GM18519 (cell line): ENCODE data around the gene DUSP22.

Experiments used
- ATAC-seq: cut with Tn5 transposase; IDR thresholded peaks from one replicate; pipeline ENCODE4 v1.9.1; 2021; ENCODE audit warnings: mild to moderate bottlenecking, moderate library complexity; ENCODE audit not compliant: unreplicated experiment, low FRiP score

The DUSP22 gene

DNA sequence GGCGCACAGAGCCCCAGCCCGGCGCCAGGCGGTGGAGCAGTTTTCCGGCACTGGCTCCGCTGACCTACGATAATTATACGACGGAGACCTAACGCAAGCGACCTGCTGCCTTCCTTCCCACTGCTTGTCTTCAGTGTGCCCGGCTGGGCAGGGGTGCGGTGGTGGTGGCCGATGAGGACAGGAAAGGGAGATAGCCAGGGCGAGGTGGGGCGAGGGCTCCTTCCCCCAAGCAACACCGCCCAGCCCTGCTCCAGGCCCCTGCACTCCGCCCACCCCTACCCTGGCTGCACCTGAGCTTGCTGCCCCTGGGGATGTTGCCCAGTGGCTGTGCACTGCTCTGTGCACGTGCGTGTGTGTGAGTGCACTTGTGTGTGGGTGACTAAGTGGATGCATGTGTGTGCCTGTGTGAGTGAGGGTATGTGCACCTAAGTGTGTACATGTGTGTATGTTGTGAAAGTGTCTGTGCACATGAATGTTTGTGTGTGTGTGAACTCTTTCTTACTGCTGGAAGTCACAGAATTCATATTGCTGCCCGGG is 56.6 kb downstream of the DUSP22 start:
- ATAC-seq: no peak

DNA sequence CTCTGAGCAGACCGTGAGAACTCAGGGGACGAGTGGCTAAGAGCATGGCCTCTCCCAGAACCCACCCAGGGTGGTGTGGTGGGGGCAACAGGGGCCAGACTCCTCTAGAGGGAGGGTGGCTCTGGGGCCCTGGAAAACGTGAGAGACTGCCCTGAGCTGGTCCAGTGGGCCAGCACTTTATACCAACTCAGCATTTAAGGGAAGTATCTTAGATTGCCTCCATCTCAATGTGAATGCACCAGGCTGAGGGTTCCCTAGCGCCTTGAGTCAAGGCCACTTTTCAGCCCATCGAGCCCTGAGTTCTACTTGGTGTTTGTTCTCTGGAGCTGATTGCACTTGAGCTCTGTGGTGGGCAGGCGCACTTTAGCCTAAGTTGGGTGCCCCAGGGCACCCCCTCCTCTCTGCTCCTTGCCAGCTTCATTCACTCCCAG is 57.2 kb downstream of the DUSP22 start:
- ATAC-seq: no peak

DNA sequence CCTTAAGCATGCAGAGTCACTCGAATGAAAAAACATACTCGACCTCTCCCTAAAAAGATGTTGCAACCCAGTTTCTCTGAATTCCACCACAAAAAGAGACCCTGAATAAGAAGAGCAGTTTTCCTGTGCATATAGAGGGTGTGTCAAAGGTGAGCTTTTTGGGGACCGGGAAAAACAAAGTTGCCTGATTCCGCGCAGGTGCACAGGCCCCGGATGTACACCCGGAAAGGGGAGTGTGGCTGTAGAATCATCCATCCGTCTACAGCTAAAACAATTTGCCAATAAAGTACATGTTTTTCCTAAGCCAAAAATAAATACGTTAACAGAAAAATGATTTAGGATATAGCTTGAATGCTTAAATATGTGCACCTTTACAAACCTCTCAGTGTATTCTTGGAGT is 58.1 kb downstream of the DUSP22 start:
- ATAC-seq: no peak

DNA sequence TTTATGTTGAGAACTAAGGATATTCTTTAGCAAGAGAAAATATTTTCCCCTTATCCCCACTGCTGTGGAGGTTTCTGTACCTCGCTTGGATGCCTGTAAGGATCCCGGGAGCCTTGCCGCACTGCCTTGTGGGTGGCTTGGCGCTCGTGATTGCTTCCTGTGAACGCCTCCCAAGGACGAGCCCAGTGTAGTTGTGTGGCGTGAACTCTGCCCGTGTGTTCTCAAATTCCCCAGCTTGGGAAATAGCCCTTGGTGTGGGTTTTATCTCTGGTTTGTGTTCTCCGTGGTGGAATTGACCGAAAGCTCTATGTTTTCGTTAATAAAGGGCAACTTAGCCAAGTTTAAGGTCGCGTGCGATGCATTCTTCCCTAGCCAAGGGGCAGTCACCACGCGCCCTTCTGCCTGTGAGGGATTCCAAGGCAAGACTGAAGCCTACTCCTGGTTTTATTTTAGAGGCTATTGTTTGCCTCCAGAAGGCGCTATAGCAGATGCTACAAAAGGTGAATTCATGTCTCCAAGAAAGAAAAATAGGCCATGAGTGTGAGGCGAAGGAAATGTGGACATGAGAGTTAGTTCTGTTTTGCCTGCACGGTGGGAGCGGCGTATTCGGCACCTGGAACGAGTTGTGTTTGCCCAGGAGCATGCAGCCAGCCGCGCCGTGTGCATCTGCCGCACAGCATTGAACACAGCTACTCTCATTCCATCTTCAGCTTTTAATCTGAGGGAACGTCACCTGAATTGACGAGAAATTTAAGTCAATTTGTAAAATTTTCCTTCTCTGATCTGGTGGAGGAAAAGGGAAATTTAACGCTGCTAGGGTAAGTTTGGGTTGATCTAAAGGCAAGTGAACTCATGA is 59.0 kb downstream of the DUSP22 start:
- ATAC-seq: no peak

DNA sequence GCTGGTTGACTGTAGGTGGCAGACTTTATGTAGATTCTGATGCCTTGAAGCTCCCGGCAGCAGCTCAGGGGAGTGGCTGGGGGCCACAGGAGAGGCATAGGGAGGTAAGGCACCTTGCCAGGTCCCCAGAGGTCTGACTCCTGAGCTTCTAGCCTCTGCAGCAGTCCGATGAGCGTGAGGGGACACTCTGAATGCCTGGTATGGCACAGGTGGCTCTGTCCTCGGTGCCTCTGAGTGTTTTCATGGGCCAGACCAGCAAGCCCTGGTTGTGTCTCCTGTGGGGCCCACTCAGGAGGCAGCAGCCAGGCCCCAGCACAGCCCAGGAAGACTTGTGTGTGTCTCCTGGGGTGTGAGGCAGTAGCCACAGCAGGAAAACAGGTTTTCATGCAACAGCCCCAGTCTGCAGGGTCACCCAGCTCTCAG is 59.6 kb downstream of the DUSP22 start:
- ATAC-seq: no peak

DNA sequence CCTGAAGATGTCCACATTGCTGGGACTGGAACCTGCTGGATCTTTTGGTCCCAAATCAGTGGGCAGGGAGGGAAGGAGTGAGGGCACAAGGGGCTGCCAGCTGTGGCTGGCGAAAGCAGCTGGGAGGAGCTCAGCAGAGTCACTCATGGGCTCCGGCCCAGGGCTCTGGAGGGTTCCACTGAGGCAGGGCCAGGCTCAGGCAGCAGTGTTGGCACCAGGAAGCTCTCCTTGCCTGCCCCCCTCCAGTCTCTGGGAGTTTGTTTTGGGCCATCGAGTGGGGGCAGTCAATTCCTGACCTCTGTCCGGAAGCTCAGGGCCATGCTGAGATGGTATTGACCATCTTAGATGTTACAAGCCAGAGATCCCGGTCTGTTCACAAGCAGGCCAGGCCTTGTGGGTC is 60.2 kb downstream of the DUSP22 start:
- no peak for ATAC-seq

DNA sequence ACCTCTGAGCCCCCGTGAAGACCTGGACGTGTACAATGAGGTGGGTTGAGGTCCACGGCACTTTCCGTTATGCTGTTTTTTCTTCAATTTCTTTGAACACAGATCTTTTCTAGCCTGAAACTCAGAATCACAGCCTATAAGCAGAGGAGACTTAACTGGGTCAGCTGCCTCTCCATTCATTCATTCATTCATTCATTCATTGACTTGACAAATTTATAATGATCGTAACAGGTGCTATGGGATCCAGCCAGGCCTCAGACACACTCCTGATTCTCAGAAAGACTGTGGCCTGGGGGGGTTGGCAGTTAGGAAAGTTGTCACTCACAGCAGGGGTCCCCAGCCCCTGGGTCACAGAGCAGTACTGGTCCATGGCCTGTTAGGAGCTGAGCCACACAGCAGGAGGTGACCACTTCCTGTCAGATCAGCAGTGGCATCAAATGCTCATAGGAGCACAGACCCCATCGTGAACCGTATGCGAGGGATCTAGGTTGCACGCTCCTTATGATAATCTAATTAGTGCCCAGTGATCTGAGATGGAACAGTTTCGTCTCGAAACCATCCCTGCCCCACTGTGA is 60.7 kb downstream of the DUSP22 start:
- no peak for ATAC-seq

DNA sequence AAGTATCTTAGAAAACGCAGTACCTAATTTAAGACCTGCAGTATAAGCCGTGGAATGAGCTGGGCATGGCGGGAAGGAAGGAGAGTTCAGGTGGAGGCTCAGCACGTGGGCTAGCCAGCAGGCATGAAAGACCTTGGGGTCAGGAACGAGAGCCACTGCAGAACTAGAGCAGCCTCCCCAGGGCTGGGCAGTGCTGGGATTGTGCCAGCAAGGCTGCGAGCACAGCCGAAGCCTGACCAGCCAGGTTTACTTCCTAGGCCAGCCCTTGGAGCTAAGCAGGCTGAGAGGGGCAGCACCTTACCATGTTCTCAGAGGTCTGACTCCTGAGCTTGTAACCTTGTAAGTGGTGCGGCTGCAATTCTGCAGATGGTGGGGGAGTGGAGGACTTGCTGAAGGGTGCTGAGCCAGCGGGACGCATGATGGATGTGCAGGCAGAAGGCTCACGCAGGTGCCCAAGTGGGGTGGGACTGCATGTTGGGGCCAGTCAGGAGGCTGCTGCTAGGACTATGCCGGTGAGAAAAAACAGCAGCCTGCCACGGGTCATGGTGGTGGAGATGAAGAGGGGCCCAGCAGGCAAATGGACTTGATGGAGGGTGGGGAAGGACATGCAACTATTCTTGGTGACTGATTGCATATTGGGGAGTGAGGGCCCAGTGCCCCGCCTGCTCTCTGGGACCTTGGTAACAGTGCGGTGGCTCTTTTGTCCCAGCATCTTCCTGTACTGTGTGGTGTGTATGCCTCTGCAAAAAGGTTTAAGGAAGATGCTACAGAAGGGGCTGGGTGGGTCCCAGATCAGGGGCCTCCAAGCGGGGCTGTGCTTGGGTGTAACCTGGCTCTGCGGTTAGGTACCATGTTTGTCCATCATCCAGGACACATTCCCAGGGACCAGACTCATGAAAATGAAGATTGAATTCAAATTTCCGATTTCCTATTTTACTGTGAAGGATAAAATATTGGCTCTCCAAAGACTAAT is 61.6 kb downstream of the DUSP22 start:
- no peak for ATAC-seq

DNA sequence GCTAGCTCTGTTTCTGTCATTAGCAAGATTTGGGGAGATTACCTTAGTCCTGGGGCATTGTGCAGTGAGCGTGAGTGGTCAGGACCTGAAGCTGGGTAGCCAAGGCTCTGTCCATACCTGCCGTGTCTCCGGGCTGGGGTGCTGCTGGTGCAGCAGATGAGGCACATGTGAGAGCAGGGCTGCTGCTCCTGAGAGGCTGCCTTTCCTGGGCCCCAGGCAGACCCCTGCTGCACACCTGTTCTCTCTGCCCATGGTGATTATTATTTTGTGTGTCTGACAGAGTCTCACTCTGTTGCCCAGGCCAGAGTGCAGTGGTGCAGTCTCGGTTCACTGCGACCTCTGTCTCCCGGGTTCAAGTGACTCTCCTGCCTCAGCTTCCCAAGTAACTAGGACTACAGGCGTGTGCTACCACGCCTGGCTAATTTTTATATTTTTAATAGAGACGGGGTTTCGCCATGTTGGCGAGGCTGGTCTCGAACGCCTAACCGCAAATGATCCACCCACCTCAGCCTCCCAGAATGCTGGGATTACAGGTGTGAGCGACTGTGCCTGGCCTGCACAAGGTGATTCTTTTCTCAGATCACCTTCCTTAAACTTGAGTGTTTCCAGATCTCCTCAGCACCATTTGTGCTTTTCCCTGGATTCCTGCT is 62.5 kb downstream of the DUSP22 start:
- no peak for ATAC-seq

DNA sequence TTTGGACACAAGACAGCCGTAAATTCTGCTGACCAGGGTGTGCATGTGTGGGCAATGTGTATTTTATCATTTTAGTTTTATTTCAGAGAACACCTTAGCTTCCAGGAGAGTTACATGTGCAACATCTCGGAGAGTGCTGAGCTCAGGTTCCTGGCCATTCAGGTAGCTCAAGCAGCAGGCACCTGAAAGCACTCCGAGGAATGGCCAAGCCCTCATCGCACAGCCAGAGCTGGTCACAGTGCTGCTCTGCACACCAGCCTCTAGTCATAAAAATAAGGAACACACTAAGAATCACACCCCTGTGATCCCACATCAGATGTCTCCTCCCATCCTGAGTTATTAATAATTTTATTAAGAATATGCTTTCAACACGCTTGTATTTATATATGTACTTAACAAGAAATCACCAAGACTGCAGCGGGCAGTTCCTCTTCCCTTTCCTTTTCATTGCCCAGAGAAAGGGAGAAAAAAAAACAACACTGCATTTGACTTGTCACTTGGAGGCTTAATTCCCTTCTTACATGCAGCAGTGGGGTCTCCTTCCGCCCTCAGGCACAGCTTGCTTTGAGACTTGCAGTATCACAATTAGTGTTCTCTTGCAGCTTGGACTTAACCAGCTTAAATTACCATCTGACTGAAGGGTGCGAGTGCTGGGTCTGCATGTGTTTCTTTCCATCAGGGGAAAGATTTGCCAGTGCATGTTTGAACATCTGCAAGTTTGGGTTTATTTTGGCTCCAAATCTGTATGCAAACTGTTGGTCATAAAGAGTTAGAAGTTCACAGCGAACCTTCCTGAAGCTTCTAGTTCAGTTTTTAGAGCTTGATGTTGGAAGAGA is 63.3 kb downstream of the DUSP22 start:
- peak; percentile 35 for ATAC-seq

DNA sequence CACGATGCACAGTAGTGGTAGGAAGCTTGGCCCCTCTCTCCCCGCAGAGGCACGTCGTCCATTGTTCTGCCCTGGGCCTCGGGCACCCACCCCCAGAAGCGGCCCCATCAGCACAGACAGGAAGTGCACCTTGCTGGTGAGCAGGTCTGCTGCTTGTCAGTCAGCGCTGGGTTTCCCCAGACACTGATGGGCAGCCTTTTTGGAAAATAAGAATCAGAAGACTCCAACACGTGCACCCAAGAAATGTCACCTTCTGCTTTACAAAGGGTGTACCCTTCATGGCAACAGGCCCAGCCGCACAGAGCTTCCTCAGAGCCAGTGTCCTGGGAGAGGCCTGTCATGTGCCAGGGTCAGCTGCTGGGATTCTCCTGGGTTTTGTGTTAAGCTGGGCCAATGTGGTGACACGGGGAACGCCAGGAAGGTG is 64.6 kb downstream of the DUSP22 start:
- peak; percentile 32 for ATAC-seq

DNA sequence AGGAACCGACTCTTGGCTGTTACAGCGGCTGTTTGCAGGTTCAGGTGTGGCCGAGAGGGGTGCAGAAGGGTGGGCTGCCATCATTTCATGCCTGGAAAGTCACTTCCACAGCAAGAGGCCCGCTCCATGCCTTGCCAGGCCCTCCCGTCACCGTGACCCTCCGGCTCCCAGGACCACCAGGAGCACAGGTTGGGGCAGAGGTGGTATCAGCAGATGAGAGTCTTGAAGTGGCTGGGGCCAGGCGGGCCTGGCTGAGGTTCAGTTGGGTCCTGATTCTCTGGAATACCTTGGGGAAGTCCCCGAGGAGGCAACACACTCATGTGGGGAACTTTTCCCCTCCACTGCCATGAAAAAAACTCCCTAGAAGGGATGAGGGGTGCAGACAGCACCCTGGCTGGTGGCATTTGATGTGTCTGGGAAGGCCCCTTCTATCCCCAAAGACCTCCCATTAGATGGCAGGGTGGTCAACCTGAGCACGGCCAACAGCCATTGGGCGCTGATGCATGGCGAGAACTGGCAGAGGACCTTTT is 65.0 kb downstream of the DUSP22 start:
- no peak for ATAC-seq

DNA sequence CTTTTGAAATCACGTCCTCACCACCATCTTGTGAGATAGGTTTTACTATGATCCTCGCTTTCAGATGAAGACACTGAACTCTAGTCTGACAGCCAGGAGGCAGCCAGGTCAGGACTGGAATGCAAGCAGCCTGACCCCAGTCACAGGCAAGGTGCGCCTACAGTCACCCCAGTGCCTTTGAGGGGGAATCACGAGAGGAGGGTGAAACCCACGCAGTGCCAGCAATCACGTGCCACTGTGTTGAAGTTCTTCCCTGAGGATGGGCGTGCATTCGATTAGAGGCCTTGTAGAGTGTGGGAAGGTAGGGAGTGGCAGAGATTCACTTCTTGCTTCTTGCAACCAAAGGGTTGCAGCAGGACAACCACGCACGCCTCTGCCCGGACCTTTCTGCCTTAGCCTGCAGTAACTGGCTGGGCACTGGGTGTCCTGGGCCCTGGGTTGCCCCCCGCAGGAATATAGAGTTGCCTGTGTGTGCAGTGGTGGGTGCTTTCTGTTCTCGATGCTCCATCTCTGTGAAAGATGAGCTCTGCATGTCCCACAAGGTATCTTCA is 65.6 kb downstream of the DUSP22 start:
- no peak for ATAC-seq

DNA sequence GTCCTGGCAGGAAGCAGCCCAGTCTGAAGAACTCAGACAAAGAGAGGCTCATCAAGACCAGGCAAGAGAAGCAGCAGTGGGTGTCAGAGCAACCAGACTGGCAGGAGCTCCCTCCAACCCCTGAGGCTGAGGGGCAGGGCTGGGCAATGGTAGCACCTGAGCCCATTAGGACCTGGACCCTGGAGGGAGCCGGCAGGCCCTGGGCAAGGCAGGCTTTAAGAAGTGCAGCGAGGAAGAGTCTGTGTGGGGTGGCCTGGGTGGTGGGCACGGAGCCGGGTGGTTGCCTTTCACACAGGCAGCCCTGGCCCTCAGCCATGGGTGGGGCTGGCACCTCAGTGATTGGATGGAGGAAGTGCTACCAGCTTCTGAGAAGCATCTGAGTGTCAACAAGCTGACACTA is 66.1 kb downstream of the DUSP22 start:
- no peak for ATAC-seq

DNA sequence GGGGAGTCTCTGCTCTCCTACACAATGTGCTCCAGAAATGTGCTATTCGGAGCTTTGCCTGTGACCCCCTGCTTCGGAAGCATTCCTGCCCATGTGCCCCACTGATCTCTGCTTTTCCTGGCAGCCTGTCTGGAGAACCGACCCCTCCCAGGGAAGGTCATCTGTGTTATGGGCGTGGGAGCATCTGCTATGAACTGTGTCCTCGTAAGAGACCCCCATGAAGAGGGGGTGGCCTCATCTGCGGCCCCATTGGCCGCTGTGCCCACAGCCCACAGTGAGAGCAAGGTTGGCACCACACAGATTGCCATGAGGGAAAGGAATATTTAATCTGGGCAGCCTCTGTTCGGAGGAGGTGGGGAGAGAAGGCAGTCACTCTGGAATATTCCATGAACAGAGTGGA is 66.6 kb downstream of the DUSP22 start:
- ATAC-seq: no peak

DNA sequence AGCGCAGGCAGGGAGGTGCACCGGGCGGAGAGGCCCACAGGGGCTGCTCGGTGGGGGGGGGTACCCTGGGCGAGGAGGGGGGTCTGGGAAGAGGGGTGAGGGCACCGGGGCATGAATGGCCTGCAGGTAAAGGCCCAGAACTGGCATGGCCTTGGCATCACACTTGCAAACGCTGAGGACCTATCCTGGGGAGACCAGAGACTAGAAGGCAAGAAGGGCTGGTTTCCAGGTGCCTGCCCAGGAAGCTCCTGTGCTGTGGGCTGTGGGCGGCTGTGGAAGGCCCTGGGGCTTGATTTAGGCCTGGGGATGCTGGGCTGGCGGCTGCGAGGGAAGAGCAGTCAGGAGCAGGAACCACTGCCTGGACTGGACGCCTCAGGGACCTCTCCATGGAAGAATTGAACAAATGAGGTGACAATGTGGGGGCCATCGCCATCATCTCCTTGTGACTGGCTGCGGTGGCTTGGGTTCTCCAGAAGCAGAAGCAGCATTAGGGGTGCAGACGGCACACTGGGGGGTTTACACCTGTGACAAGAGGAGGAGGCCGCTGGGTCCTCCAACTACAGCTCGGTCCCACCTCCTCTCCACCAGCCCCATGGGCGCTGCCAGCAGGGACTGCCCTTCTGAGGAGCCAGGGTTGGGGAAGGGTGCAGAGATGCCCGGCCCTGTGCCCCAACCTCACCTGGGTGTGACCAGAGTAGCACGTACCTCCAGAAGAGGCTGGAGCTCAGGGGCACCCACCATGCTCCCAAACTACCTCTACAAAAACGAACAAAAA is 67.2 kb downstream of the DUSP22 start:
- no peak for ATAC-seq

DNA sequence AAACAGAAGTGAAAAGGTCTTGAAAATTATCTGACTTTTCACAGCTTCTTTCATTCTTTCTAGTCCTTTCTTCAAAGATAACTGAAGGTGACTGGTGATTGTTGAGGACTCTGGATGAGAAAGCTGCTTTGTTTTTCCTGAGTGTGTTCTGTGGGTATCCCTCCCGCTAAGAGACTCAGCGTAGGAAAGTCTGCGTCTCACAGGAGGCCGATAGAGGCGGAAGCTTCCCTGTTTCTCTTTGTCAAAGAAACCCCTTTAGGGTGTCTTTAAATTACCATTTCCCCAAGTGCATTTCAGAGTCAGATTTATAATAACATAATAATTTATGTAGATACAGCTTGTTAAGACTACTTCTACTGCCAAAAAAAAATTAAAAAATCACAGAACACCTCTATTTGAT is 68.1 kb downstream of the DUSP22 start:
- ATAC-seq: no peak

DNA sequence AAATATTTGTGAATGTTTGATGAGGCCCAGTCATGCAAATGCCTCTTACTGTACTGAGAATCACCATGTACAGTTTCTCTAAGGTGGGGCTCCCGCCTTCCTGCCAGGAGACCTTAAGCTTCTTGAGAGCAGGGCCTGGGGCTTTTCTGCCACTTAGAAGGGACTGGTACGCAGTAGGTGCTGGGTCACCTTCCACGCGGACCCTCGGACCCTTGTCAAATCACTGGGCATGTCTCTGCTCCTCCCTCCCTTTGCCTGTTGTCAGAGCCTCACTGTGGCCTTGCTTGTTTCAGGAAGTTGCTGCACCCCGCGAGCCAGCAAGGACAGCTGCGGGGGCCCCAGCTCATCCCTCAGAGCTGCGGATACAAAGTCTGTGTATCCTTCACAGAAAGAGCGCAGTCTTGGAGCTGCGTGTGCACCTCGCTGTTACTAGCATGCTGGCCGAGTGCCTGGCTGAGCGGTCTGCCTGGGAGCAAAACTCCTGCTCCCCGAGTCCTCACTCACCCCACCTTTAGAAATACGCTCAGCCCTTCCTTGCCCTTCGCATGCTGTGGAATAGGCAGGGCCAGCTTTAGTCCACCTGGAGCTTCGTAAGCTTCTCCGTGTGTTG is 68.6 kb downstream of the DUSP22 start:
- no peak for ATAC-seq
